HG02642 (cell line): Measurements from ENCODE around the gene PPIC.
A peak's percentile ranks its signal among the peaks of the same experiment; 100 is the strongest.
"Not testable (repeated sequence)": the region's sequence is repeated elsewhere in the genome, so short reads cannot be mapped to it uniquely, and the experiment has no call there.

Source experiments
- ATAC-seq: cut with Tn5 transposase; IDR thresholded peaks from one replicate; pipeline ENCODE4 v1.9.1; 2021; ENCODE audit warnings: mild to moderate bottlenecking; ENCODE audit not compliant: unreplicated experiment, poor library complexity

Gene PPIC

GRCh38 chr5:123014689-123015088 is 21.8 kb downstream of the PPIC start:
- no peak for ATAC-seq

- ATAC-seq = no peak
These were observed 24.2 kb downstream of the PPIC start for GRCh38 chr5:123012321-123012720.

- no peak for ATAC-seq
These were observed 28.8 kb downstream of the PPIC start for GRCh38 chr5:123007754-123008153.

GRCh38 chr5:123007182-123007581 is 29.3 kb downstream of the PPIC start:
- no peak for ATAC-seq

GRCh38 chr5:123001808-123002207 is 34.7 kb downstream of the PPIC start:
- ATAC-seq = no peak

- no peak for ATAC-seq
These were observed 35.8 kb downstream of the PPIC start for GRCh38 chr5:123000731-123001130.

DNA sequence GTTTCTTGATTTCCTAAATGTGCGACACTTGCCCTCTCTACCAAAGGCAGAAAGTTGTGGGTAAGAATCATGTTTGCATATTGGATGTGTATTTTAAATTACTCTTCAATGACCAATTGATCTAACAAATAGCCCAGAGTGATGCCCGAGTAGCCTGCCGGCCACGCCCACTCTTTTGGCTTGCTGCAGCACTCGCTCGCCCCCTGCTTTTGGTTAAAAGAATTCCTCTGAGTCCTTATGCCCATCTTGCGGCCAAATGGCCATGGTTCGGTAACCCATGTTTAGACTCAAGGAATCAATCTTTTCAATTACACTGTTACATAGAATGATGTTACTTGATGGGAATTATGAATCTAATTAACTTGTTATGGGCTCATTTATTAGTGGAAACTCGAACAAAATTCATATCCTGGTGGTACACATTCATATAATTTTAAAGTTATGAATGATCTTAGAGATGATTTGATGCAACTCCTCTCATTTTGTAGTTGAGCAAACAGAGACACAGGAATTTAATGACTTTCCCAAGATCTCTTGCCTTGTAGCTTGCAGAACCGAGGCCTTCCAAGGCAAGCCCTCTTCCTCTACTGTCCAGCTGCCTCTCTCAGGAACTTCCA is 36.5 kb downstream of the PPIC start:
- ATAC-seq = peak; percentile 94

DNA sequence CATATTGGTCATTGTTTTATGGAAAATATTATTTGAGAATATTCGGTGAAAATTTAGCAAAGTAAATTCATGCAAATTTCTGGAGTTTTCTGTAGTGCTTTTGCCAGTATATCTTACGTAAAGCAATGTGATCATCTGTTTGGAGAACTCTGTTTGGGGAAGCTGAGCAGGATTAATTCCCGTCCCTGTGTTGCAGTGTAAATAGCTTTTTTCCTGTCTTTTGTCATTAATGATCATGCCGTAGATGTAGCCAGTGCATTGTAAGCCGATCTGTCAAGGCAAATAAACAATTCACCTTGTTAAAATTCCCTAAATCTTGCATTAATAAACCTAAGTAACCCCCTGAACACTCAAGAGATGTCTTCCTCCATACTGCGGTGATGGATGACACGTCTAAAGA is 39.2 kb downstream of the PPIC start:
- no peak for ATAC-seq

- no peak for ATAC-seq
These were observed 40.4 kb downstream of the PPIC start for GRCh38 chr5:122996091-122996490.

DNA sequence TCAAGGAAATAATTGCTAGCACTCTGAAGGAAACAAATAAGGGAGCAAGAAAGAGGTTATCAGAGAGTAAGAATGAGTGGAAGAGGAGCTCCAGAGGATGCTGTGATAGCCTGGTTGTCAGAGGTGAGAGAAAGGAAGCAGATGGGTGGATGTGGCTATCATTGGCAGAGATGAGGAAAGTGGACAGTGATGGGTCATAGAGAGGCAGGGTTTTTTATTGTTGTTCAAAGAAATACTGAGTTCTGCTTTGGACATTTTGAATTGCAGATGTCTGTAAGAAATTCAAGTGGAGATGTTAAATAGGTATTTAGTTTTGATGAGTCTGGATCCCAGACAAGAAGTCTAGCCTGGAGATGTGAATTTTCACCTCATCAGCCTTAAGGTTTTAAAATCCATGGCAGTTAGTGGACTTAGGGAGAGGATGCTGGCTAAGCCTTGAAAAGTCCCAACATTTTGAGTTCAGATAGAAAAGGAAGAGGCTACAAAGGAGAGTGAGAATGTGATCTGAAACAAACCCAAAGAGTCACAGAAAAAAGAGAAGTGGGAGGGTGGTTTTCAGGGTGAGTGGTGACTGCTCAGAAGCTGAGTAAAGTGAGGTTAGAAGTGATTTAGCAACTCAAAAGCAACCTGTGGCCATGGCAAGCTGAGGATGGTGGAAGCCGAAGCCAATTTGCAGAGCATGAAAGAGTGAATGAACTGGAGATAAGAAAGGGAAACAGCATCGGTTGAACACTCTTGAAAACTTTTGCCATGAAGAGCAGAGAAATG is 50.4 kb downstream of the PPIC start:
- ATAC-seq = peak; percentile 93

GRCh38 chr5:122985006-122985700 is 51.4 kb downstream of the PPIC start:
- ATAC-seq = no peak

GRCh38 chr5:122984425-122984824 is 52.1 kb downstream of the PPIC start:
- ATAC-seq = peak; percentile 41

DNA sequence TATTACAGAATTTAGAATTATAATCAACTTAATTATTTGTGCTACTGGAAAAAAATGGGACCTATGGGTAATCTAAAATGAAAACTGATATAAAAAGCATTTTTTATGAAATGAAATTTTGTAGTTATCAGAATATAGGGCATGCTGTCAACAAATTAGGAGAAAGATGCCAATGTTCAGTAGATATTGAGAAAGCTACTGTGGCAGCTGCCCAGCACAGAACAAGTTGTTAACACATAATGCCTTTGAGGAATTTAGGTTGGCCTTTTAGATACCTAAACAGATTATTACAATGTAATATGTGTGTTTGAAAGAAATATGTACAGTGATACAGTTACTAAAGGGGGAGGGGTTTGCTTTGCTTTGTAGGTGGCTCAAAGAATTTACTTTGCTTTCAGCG is 54.1 kb downstream of the PPIC start:
- ATAC-seq = no peak

GRCh38 chr5:122981846-122982245 is 54.7 kb downstream of the PPIC start:
- no peak for ATAC-seq

GRCh38 chr5:122978644-122979297 is 57.8 kb downstream of the PPIC start:
- ATAC-seq = no peak

DNA sequence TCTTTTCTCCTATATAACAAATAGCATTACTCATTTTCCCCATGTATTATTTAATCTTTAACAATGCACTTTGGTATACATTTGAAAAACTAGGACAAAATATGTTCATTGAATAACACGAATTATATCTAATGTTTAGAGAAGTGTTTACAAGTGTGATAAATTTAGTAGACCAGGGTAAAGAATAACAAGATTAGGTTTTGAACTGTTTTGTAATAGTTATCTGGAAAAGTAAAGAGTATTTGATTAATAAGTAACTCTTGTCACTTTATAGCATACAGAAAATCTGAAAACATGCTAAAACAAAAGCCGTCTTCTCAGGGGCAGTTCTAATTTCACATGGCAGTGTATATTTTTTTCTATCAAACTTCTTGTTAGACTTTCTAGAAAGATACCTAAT is 58.5 kb downstream of the PPIC start:
- no peak for ATAC-seq

GRCh38 chr5:122977319-122977718 is 59.2 kb downstream of the PPIC start:
- ATAC-seq = no peak

DNA sequence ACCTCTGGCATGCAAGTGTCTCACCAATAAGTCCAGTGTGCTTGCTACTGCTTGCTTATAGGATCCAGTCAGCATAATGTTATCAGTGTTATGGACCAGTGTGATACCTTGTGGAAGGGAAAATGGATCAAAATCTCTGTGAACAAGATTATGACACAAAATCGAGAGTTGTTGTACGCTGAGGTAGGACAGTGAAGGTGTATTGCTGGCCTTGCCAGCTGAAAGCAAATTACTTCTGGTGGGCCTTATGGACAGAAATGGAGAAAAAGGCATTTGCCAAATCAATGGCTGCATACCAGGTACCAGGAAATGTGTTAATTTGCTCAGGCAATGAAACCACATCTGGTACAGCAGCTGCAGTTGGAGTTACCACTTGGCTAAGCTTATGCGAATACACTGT is 62.3 kb downstream of the PPIC start:
- ATAC-seq = not testable (repeated sequence)

- ATAC-seq = not testable (repeated sequence)
These were observed 62.8 kb downstream of the PPIC start for GRCh38 chr5:122973759-122974158.
